Measurements from ENCODE around the gene NAB1.

NAB1 gene

DNA sequence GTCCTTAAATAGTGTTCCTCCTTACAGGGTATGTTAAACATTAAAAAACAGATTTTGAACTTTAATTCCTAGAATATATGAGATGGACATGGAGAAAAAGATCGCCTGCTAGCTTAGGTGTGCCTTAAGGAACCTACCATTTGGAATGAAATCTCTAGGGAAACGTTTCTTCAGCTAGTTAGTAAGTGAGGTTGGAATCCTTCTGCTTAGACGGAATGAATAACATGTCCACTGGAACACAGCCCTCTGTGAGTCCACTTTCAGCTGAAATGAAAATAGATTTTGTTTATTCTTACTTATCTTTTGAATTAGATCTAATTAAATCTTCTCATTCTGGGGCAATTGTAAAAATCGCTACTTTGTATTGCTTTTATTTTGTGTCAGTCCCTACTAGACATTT, 28.4 kb downstream of the NAB1 start:
- H3K4me3 ChIP-seq (ENCODE audit: low read depth, low read length): no peak overlapping the region
- no peak for DNase-seq (ENCODE audit: low read depth)
- TF ChIP-seq CTCF (IDR thresholded peaks at IDR 0.05; ENCODE audit: low read depth, low read length, missing control alignments): no peak

DNA sequence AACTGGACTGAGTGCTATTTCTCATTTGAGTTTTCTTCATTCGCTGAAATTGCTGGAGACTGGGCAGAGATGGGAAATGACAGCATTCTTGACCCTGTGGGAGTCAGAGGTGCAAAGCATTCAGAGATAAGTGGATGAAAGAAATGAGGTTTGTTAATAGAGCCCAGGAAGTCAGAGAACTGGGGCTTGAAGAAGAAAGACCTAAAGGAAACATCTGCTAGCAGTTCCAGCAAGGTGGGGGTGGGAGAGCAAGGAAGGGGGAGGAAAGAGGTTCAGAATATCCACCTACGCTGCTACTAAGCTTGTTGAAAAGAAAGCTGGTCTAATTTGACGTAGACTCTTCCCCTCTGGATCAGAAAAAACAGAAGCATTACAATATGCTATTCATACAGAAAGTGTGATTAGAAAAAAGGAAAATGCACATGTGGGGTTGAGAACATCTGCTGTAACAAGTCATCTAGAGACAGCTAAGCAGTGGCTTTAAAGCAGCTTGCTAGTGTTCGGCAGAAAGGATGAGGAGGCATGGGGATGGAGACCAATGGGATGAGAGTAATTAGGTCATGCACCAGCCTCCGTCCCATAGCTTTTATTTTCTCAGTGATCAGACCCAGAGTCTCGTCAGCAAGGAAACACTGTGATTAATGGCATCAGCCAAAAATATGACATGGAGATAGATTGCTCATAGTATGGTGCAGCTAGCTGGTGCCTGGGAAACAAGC, 29.7 kb downstream of the NAB1 start:
- peak overlapping the region; percentile 39 for H3K4me3 ChIP-seq (ENCODE audit: low read depth, low read length)
- TF ChIP-seq CTCF (IDR thresholded peaks at IDR 0.05; ENCODE audit: low read depth, low read length, missing control alignments): no peak
- peak; percentile 89 for DNase-seq (ENCODE audit: low read depth)

DNA sequence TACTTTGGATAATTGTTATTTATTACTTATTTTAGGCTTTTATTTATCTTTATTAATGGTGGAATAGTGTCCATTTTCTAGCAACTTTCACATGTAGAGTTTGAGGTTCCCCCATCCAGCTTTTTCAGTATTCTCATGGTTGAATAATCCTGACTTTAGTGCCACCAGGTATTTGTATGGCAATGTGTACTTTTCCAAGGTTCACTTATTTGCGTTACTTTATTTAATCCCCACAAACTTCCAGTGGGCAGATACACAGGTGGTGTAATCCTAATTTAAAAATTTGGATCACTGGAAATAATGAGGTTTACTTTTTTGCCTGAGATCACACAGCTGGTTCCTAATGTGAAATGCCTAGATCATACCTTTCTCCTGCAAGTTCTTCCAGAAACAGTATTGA, 30.5 kb downstream of the NAB1 start:
- DNase-seq (ENCODE audit: low read depth): no peak

DNA sequence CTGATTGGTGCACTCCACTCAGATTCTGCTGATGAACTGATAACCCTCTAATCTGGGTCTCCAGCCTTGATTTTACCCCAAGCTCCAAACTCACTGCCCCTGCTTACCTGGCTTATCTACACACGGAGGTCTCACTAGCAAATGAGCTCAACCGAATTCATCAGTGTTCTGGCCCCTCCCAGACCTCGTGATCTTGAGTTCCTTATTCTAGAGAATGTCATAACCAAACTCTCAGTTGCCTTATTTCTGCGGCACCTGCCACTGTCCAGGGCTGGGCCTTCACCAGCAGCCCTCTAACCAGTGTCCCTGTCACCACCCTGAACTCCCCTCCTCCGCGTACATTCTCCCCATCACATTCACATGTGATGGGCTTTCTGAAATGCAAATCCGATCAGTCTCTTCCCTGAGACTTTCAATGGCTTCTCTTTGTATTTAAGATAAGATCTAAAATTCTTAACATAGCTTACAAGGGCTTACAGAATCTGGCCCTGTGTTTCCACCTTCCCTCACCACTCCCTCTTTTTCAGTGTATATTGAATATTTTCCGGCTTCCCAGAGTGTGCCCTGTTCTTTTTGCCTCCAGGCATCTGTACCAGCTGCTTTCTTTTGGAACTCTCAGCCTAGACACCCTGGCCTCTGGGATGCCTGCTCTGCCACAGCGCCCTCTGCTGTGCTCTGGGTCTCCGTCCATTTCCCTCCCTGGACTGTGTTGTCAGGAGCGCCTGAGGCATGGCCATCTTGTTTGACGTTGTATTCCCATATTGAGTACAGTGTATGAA, 31.1 kb downstream of the NAB1 start:
- H3K4me3 ChIP-seq (ENCODE audit: low read depth, low read length): peak overlapping the region; percentile 39
- TF ChIP-seq CTCF (IDR thresholded peaks at IDR 0.05; ENCODE audit: low read depth, low read length, missing control alignments): peak; percentile 80
- no peak for DNase-seq (ENCODE audit: low read depth)

More for the DNA sequence above, 30.5 kb downstream of the NAB1 start:
- peak overlapping the region; percentile 39 for H3K4me3 ChIP-seq (ENCODE audit: low read depth, low read length)
- no peak for TF ChIP-seq CTCF (IDR thresholded peaks at IDR 0.05; ENCODE audit: low read depth, low read length, missing control alignments)

DNA sequence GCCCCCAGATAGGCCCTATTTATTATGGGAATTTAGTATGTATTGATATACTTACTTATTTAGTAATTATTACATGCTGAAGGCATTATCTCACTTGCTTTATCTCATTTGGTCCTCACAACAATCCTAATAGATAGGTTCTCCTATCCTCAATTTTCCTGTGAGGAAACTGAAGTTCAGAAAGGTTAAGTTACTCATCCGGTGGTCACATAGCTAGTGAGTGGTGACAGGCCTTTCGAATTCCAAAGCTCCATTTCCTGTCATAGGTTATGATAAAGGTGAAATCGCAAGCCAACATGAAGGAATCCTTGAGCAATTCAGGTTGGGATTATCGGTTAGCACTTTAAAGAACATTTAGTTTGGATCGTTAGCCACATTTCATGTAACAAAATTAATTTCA, 33.3 kb downstream of the NAB1 start:
- no peak for TF ChIP-seq CTCF (IDR thresholded peaks at IDR 0.05; ENCODE audit: low read depth, low read length, missing control alignments)
- DNase-seq (ENCODE audit: low read depth): no peak

GRCh38 chr2:190683802-190684201, 34.9 kb downstream of the NAB1 start:
- H3K4me3 ChIP-seq (ENCODE audit: low read depth, low read length): no peak overlapping the region
- no peak for TF ChIP-seq CTCF (IDR thresholded peaks at IDR 0.05; ENCODE audit: low read depth, low read length, missing control alignments)
- no peak for DNase-seq (ENCODE audit: low read depth)

More for the DNA sequence above, 33.3 kb downstream of the NAB1 start:
- no peak overlapping the region for H3K4me3 ChIP-seq (ENCODE audit: low read depth, low read length)

Measured in GM12864 (cell line).